DOHH2 (cell line): ENCODE data around the gene SIRT3.

Experiments
- H3F3A ChIP-seq: fragments of 200-600 bp; sonication (generic), shearing (Covaris generic); 2 replicates; pipeline ENCODE4 v1.6.0; 2016; ENCODE audit warnings: antibody characterized with exemption, mild to moderate bottlenecking; ENCODE audit not compliant: control insufficient read depth, insufficient read depth
- H3K27ac ChIP-seq: fragments of 200-600 bp; sonication (generic); 2 replicates; pipeline ENCODE4 v1.5.1; 2014; ENCODE audit warnings: low read depth, mild to moderate bottlenecking, low read length, moderate library complexity
- H3K27me3 ChIP-seq: fragments of 200-600 bp; sonication (generic); 2 replicates; pipeline ENCODE4 v1.6.1; 2014; ENCODE audit warnings: mild to moderate bottlenecking, low read length, mixed read lengths; ENCODE audit not compliant: control insufficient read depth
- H3K36me3 ChIP-seq: fragments of 200-600 bp; sonication (generic); 2 replicates; pipeline ENCODE4 v1.6.1; 2014; ENCODE audit warnings: mild to moderate bottlenecking, low read length, moderate library complexity, mixed read lengths; ENCODE audit not compliant: control insufficient read depth
- H3K4me1 ChIP-seq: fragments of 200-600 bp; sonication (generic); 2 replicates; pipeline ENCODE4 v1.6.1; 2014; ENCODE audit warnings: mild to moderate bottlenecking, low read length, mixed read lengths; ENCODE audit not compliant: control insufficient read depth
- H3K4me2 ChIP-seq: fragments of 200-600 bp; sonication (generic); 2 replicates; pipeline ENCODE4 v1.6.0; 2014; ENCODE audit warnings: mild to moderate bottlenecking, low read length, moderate library complexity
- H3K4me3 ChIP-seq: fragments of 200-600 bp; sonication (generic); 2 replicates; pipeline ENCODE4 v1.5.1; 2014; ENCODE audit warnings: mild to moderate bottlenecking, low read length, mixed read lengths
- H3K79me2 ChIP-seq: fragments of 200-600 bp; sonication (generic); 2 replicates; pipeline ENCODE4 v1.6.1; 2014; ENCODE audit warnings: mild to moderate bottlenecking, low read length, mixed read lengths; ENCODE audit not compliant: control insufficient read depth
- H3K9me2 ChIP-seq: fragments of 200-600 bp; sonication (generic); replicated peaks from 2 replicates; pipeline ENCODE4 v1.6.1; 2014; ENCODE audit warnings: mild to moderate bottlenecking, low read length, mixed read lengths; ENCODE audit not compliant: control insufficient read depth
- H3K9me3 ChIP-seq: fragments of 200-600 bp; sonication (generic); 2 replicates; pipeline ENCODE4 v1.6.1; 2014; ENCODE audit warnings: antibody characterized with exemption, low read length, mixed read lengths; ENCODE audit not compliant: control insufficient read depth, insufficient read depth
- H4K20me1 ChIP-seq: fragments of 200-600 bp; sonication (generic); 2 replicates; pipeline ENCODE4 v1.6.0; 2014; ENCODE audit warnings: low read depth, mild to moderate bottlenecking, antibody characterized with exemption, low read length, moderate library complexity; ENCODE audit not compliant: control insufficient read depth, insufficient read depth
- CTCF ChIP-seq: fragments of 200-600 bp; sonication (generic); IDR thresholded peaks from one replicate; pipeline ENCODE4 v1.5.1; 2014; ENCODE audit warnings: antibody characterized with exemption, mild to moderate bottlenecking, low read depth, low read length; ENCODE audit not compliant: poor library complexity, severe bottlenecking
- EZH2phosphoT487 ChIP-seq: fragments of 200-600 bp; sonication (generic); IDR thresholded peaks from 2 replicates; pipeline ENCODE4 v1.6.1; 2017; ENCODE audit warnings: borderline replicate concordance, mild to moderate bottlenecking, antibody characterized with exemption, low read length, moderate library complexity, mixed read lengths

Gene SIRT3

GRCh38 chr11:271319-271715, 35.2 kb upstream of the SIRT3 start:
- peaks cover 4% of the 10 kb centered on the region; the same call in 1 of the 2 replicates for H3K9me3 ChIP-seq
- H3K4me1 ChIP-seq, result peaks cover 53% of the 10 kb centered on the region
- no peak overlapping the region for H3K4me3 ChIP-seq
- TF ChIP-seq EZH2phosphoT487 (no peak), CTCF (no peak)
- H3K79me2 ChIP-seq, result peaks cover 9% of the 10 kb centered on the region
- H3K27ac ChIP-seq, result no peak overlapping the region
- no peaks in the 10 kb centered on the region for H3K9me2 ChIP-seq
- H3K27me3 ChIP-seq, result no peaks in the 10 kb centered on the region
- peaks cover 33% of the 10 kb centered on the region for H3F3A ChIP-seq
- H4K20me1 ChIP-seq, result no peaks in the 10 kb centered on the region
- 0 out of 2 replicates have a peak, but pooled peaks cover 3% of the 10 kb centered on the region for H3K36me3 ChIP-seq
- no peak overlapping the region for H3K4me2 ChIP-seq

- no peaks in the 10 kb centered on the region for H3K27me3 ChIP-seq
- H3F3A ChIP-seq, result peaks cover 36% of the 10 kb centered on the region
- TF ChIP-seq CTCF (no peak), EZH2phosphoT487 (no peak)
- no peaks in the 10 kb centered on the region for H4K20me1 ChIP-seq
- H3K79me2 ChIP-seq, result peaks cover 9% of the 10 kb centered on the region
- peak overlapping the region; percentile 92 for H3K27ac ChIP-seq
- no peaks in the 10 kb centered on the region for H3K9me2 ChIP-seq
- 0 out of 2 replicates have a peak, but pooled peaks cover 3% of the 10 kb centered on the region for H3K36me3 ChIP-seq
- peaks cover 53% of the 10 kb centered on the region for H3K4me1 ChIP-seq
- H3K9me3 ChIP-seq, result 0 out of 2 replicates have a peak, but pooled peaks cover 4% of the 10 kb centered on the region
- H3K4me2 ChIP-seq, result peak overlapping the region; percentile 90
- peak overlapping the region; percentile 77 for H3K4me3 ChIP-seq
These were observed 34.5 kb upstream of the SIRT3 start for GRCh38 chr11:270451-271318.

GRCh38 chr11:269146-269890, 33.2 kb upstream of the SIRT3 start:
- H3K27ac ChIP-seq, result peak overlapping the region; percentile 92
- peaks cover 9% of the 10 kb centered on the region for H3K79me2 ChIP-seq
- H3K4me2 ChIP-seq, result peak overlapping the region; percentile 90
- H4K20me1 ChIP-seq, result no peaks in the 10 kb centered on the region
- no peaks in the 10 kb centered on the region for H3K9me2 ChIP-seq
- peaks cover 43% of the 10 kb centered on the region for H3F3A ChIP-seq
- H3K27me3 ChIP-seq, result no peaks in the 10 kb centered on the region
- 0 out of 2 replicates have a peak, but pooled peaks cover 3% of the 10 kb centered on the region for H3K36me3 ChIP-seq
- no peak for TF ChIP-seq EZH2phosphoT487
- no peak for TF ChIP-seq CTCF
- H3K4me1 ChIP-seq, result peaks cover 40% of the 10 kb centered on the region
- H3K9me3 ChIP-seq, result 0 out of 2 replicates have a peak, but pooled peaks cover 4% of the 10 kb centered on the region
- peak overlapping the region; percentile 77 for H3K4me3 ChIP-seq
